Measurements from ENCODE around the gene FOCAD.

FOCAD gene

DNA sequence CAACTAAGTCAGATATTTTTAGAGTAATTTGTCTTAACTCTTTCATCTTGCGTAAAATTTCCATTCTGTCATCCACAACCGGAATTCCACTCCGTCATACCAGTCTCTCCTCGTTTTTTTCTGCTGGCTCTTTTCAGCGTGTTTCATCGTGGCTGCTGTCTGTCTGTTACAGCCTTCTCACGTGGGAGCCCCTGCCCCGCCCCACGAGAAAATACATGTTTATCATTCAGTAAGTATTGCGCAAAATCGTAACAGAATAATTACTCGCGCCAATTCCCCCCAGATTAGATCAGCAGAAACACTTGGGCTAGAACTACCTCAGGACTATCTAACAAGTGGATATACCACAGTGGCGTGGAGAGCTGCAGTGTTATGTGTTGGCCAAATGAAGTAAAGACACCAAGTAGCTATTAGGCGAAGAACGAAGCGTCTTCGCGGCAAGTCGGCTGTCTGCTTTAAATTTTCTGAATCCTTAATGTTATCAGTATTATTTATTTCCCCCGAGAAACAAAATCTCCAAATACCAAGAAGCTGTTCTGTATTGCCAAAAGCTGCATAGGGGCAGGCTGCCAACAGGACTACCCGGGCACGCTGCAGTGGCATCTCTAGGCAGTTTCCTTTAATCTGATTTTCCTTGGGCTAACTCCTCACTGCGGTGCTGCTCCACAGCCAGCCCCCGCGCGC lies 566 bp upstream of the FOCAD start:
- DNase-seq (ENCODE audit: low read depth in 2 of 2), result peak in 1 of 2 donors; percentile 2

DNA sequence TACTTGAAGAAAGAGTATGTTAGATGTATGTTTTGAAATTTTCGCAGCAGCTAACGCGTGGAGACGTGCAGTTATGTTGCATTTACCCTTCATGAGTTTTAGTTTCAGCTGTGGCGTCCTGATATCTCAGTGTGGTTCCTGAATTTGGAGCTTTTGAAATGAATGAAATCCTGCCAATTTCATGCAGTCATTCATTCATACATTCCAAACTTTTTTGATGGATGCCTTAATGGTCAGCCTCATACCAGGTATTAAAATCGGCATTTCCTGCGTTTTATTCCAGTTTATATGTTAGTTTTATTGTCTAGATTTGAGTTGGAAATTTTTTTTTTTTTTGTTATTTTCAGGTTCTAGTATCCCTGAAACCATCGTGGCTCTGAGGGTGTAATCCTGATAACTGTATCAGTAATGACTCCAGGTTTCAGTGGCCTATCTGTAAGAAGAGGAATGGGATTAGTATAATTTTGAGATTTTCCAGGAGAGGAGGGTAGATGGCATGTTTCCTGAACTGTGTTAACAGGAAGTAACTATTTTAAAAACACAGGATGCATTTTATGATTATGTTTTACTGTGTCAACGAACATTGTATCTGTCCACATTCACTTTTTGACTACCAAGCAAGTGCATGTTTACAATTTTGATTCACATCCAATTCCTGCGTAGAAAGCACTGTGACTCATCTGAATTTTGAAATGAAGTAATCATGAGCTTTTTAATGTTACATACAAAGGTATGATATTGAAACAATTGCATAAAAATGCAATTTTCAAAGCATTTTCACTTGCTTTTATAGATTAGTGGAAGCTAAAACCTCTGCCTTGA lies 1.0 kb downstream of the FOCAD start:
- DNase-seq (ENCODE audit: low read depth in 2 of 2), result no peak

DNA sequence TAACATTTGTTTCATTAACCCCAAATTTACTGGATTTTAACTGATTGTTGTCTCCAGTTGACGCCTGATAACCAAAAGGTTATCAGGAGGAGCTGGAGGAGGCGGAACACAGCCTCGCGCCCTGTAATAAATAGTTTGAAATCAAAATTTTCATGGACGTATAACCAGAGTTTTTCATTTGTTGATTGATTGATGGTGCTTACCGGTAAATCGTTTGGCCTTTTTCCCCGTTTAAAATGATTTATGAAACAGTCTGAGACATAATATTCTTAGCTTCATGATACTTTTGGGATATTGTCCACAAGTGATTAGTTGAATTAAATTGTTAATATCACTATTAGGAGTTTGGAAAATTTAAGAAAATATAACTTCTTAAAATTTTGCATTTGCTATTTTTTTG lies 1.7 kb downstream of the FOCAD start:
- DNase-seq (ENCODE audit: low read depth in 2 of 2), result no peak

DNA sequence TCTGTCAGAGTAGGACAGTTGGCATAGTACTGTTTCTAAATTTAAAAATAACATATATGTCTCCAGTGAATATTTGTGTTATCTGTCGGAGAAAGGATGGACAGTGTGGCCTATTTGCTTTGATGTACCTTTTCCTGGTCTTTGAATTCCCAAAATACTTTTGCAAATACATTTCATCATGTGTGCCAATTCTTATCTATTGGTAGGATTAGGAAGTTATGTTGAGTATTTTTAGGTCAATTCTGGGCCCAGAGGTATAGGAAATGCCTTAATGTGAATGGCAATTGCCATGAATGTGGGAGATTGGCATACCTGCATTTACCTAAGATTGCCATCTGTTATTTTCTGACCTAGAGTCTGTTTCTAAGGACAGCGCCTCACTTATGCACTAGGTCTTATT lies 5.8 kb downstream of the FOCAD start:
- DNase-seq (ENCODE audit: low read depth in 2 of 2), result no peak

DNA sequence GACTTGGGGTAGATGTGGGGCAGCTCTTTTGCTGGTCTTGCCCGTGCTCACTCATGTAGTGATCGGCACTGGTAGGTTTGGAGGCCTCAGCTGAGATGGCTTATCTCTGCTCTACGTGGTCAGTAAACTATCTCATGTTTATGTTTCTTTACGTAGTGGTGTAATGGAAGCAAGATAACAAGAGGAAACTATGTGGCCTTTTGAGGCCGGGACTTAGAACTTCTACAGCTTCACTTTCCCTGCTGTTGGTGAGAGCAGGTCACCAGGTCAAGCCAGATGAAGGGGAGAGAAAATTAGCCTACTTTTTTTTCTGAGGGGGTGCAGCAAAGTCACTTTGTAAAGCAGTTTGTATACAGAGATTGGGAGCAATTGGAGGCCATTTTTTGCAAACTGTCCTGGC lies 8.5 kb downstream of the FOCAD start:
- no peak for DNase-seq (ENCODE audit: low read depth in 2 of 2)

DNA sequence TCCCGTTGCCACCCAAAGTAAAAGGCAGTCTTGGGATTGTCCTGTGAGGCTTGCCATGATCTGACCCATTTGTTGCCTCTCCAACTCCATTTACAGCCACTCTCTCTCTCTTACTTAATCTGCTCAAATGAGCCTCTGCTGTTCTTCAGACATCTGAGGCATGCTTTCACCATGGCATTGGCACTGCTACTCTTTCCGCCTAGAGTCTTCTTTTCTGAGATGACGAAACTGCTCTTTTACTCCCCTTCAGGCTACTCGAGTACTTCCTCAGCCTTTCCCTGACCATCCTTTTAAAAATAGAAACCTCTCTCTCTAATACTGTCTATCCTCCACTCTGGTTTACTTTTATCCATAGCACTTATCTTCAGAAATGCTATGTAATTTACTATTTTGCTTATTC lies 9.0 kb downstream of the FOCAD start:
- no peak for DNase-seq (ENCODE audit: low read depth in 2 of 2)

DNA sequence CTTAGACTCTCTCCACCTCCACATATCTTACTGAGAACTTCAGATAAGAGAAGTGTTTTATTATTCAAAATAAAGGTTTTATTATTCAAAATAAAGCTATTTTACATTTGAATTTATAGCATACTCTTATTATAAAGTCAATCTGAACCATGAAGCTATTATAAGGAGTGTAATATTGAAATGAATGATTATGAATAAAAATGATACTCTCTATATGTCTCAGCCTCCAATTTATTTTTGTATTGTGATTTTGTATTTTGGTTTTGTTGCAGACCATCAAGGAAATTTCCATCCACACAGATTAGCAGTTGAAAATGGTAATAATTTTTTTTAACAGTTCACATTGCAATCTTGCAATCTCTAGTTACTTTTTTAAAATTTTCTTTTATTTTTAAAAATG lies 10.2 kb downstream of the FOCAD start:
- no peak for DNase-seq (ENCODE audit: low read depth in 2 of 2)

DNA sequence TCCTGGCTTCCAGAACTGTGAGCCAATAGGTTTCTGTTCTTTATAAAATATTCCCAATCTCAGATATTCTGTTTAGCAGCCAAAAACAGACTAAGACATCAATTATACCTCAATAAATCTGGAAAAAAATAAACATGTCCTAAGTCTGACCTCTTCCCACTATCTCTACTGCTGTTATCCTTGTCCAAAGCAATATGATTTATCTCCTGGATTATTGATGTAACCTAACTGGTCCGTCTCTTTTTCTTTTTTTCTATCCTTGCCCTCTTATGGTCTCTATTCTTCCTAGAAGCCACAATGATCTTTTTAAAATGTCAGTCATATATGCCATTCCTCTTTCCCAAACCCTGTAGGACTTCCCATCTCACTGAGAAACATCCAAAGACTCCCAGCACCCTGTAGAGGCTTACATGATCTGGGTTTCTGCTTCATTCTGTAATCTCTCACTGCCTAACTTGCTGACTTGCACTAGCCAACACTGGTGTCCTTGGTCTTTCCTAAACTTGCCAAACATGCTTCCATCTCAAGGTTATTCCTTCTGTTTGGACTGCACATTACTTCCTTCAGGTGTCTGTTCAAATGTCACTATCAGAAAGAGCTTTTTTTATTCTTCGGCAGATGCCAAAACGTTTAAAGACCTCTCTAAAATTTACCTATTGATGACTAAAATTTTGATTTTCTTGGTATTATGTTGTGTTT lies 13.1 kb downstream of the FOCAD start:
- DNase-seq (ENCODE audit: low read depth in 2 of 2), result no peak

DNA sequence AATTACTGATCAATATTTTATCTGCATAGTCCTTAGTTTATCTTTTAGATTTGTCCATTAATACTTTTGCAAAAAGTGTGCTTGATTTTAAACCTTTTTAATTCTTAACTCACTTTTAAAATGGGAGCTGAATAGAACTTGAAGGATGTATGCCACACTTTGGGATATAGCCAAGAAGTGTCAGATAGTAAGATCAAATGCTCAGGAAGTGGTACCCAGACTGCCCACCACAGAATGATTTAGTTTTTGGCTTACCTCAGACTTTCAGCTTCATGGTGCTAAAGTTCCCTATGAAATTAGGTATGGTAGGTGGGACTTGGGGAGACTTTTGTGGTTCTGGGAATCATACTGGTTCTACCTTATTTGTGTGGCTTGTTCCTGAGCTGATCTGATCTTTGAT lies 14.7 kb downstream of the FOCAD start:
- no peak for DNase-seq (ENCODE audit: low read depth in 2 of 2)

DNA sequence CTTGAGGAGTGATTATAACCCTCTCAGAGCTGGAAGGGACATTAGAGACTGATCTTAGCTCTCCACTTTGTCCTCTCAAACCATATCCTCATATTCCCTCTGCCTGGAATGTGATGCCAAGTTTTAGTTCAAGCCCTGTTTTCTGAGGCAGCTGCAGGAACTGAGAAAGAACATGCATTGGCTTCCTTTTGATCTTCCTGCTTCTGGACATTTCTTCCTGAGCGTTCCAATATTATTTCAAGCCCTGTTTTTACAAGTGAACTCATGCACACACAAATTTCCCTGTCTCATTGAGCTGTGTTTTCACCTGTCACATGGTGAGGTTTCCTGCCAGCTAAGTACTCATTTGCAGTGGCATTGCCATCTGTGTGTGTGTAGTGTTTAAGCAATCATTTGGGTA lies 17.0 kb downstream of the FOCAD start:
- DNase-seq (ENCODE audit: low read depth in 2 of 2), result no peak

DNA sequence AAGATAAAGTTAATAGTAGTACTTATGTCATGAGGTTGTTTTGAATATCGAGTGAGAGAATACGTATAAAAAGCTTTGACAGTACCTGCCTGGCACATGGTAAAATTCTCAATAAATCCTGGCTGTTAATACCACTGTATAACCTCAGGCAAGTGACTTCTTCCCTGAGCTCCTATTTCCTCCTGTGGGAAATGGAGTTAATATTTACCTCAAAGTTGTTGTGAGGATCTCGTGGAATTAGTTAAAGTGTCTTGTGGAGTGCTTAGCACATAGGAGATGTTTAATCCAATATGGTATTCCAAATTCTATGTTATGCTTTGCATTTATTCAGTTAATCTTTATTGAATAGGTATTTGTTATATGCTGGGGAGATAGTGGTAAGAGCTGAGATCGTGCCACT lies 18.5 kb downstream of the FOCAD start:
- no peak for DNase-seq (ENCODE audit: low read depth in 2 of 2)

DNA sequence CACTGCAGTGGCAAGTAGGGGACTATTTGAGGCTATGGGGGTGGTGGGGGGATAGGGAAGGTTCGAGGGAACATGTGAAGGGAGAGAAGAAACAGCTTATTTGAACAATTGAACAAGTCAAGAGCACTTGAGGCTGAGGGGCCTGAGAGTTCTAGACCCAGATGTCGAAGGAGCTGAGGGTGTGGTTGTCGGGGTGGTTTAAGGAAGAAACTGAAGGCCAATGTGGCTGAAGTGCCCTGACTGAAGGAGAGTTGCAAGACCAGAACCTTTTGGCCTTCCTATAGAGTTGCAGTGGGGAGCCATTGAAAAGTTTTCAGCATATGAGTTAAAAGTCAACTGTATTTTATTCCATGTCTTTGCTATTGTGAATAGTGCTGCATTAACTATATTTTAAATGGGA lies 19.1 kb downstream of the FOCAD start:
- DNase-seq (ENCODE audit: low read depth in 2 of 2), result no peak

DNA sequence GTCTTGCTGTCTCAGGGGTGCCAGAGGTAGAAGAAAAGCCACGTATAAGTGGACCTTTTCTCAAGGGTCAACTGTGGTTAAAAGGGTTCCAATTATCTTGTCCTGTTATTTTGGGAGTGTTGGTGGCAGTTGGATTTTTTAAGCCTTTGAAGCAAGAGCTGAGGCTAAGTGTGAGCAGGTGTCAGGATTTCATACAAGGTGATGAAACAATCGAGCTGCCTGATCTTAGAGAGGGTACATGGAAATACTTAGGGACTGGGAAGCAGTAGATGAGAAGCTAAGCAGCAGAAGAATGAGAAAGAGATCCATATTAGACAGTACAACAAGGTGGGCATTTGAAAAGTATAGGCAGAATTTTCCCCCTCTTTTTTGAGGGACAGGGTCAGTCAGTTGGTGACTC lies 23.6 kb downstream of the FOCAD start:
- DNase-seq (ENCODE audit: low read depth in 2 of 2), result no peak

DNA sequence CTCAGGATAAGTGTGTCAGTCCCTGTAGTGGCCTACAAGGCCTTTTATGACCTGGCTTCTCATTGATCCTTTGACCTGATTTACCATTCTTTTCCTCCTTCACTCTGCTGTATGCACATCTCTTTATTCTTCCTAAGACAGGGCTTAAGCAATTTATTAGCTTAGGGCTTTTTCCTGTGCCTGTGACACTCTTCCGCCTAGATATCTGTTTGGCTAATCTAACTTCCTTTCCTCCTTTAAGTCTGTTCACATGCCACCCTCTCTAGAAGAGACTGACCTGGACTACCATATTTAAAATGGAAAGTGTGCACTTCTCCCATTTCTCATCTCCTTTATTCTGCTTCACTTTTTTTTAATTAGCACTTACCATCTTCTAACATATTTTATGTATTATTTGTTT lies 29.1 kb downstream of the FOCAD start:
- DNase-seq (ENCODE audit: low read depth in 2 of 2), result no peak

DNA sequence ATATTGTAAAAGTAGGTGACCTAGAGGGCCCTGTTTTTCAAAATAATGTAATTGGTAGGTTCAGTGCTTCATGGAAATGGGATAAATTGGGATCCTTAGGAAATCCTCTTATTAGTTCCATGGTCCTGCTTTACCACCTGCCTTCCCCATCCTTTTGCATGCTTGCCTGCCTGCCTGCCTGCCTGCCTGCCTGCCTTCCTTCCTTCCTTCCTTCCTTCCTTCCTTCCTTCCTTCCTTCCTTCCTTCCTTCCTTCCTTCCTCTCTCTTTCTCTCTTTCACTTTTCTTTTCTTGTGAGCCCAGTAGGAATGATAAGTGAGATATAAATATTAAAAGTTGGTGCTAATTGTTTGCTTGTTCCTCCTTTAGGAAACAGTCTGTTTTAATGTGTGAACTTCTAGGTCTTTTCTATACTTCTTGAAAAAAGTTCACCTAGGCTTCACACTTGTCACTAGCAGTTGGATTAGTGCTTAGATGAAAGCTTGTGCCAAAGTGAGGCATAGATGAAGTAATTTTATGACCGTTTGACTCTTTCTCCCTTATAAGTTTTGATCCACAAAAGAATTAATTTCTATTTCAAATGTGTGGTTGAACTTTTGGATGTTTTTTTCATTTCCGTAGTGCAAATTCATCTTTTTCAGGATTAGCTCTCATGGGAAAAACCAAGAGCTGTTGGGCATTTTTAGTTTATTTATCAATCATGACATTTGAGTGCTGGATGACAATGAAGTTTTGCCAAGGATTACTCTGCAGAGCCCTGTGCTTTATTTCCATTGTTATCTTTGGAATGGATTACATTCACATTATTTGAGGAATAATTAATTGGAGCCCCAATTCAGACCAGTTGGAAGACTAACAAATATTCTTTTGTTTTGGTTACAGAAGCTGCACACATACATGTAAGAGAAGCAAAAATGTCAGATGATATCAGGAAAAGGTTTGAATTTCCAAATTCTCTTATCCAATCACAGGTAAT lies 30.7 kb downstream of the FOCAD start:
- no peak for DNase-seq (ENCODE audit: low read depth in 2 of 2)

DNA sequence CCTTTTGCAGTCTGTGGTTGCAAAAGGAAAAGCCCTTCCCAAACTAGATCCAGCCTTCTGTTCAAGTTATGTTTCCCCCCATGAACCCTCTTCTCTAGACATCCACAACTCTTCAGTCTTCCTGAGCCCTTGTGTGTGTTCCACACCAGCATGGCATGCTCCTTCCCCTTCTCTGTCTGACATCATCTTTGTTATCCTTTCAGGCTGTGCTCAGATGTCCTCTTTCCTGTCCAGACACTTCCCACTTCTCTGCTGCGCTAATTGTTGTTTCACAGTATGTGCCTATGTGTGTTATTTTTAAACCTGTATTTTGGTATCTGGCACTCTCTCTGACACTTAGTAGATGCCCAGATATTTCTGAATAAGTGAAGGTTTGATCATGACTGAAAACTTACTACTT lies 38.2 kb downstream of the FOCAD start:
- no peak for DNase-seq (ENCODE audit: low read depth in 2 of 2)

DNA sequence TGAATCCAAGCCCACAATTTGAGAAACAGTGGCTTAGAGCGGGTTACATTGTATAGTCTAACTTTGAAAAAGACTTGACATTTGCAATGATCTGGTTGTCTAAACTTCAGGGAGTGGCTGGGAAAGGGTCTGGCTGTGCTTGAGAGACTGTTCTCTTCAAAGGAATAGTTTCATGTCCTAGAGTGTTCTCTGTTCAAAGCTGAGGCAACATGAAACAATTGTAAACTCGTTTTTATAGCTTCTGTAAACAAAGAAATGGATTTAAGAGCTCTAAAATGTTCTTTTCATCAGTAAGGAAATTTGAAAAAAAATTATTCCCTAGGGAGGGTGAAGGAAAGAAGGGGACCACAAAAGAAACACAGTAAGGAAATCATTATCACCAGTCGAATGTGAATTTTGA lies 41.6 kb downstream of the FOCAD start:
- no peak for DNase-seq (ENCODE audit: low read depth in 2 of 2)

DNA sequence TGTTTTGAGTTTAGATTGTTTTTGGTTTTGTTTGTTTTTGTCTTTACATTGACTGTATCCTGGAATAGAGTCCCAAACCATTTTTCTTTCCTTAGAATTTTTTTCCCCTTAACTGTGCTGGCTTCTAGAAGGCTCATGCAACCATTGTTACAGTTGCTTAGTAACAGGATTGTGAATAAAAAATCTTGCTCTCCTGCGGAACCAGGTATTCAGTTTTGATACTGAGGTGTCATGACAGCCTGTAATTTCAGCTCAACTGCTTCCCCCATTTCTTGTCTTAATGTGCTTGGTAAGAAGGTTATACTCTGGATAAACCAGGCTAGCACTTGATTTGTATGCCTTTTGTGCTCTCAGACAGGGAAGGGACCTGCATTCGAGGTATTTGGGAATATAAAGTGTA lies 42.1 kb downstream of the FOCAD start:
- no peak for DNase-seq (ENCODE audit: low read depth in 2 of 2)

DNA sequence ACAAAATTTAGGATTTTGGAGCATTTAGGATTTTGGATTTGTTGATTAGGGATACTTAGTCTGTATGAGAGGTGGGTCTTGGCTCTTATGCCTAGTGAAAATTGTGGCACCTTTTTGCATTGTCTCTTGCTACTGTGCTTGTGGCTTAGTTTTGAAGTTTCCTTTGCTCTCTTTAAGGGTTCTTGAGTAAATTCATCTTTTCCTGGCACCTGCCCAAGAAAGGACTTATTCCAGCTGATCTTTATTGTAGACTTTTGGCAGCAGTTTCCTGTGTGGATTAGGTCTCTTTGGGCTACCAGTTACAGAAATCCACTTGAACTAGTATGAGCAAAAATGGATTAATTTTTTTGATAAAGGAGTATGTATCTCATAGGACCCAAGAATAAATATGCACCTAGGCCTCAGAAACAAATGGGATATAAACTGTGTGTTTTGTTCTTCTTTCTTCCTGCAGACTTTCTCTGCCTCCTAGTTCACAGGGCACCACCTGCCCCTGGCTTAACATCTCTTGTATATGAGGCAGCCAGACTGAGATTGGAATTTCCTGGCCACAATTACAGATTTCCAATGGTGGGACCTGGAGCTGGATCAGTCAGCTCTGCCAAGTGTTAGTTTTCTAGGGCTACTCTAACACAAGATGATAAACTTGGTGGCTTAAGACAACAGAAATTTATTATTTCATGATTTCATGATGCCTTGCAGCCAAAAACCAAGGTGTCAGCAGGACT lies 44.6 kb downstream of the FOCAD start:
- no peak for DNase-seq (ENCODE audit: low read depth in 2 of 2)

DNA sequence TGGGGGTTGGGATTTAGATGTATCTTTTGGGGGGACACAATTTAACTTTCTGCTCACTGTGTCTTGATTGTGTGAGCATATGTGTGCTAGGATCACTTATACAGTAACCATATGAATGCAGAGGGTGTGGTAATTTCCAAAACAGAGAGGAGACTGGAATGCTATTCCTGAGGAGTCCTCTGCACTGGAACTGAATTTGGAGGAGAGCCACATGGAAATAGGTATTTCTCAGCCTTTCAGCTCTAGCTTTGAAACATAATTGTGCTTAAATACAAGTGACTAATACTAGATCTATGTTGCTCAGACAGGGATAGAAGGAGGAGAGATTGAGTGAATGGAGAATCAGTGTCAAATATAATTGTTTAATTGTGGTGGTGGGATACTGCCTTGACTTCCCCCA lies 45.5 kb downstream of the FOCAD start:
- DNase-seq (ENCODE audit: low read depth in 2 of 2), result no peak

DNA sequence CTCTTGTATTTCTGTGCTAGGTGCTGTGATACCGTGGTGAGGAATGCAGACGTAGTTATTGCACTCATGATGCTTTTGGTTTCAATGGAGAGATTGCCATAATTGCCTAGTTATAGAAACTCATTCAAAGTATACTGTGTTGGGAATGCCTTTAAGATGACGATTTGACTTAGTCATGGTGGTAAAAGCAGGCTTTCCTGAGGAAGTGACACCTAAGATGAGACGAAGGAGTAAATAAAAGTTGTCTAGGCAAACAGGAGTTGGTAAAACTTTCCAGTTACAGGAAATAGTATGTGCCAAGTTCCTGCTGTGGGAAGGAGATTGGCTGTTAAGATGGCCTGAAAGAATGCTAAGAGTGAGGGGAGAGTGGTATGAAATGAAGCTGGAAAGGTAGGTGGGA lies 48.1 kb downstream of the FOCAD start:
- no peak for DNase-seq (ENCODE audit: low read depth in 2 of 2)
